ENCODE data around the gene DUSP19.
"Not testable (repeated sequence)": the region's sequence is repeated elsewhere in the genome, so short reads cannot be mapped to it uniquely, and the experiment has no call there.

Gene DUSP19

GRCh38 chr2:183078464-183079138 lies at the start of gene DUSP19:
Gene DUSP19 (plus strand): TSS chr2:183078747. CDS start chr2:183078934, 187 bp downstream.
- DNase-seq, result peak; percentile 89

- peak; percentile 41 for DNase-seq
Measured at GRCh38 chr2:183029219-183029618, 49.3 kb upstream of the DUSP19 start.

- peak; percentile 55 for DNase-seq
Measured at GRCh38 chr2:183031911-183032794, 46.4 kb upstream of the DUSP19 start.

GRCh38 chr2:183033951-183034350 lies 44.6 kb upstream of the DUSP19 start:
- no peak for DNase-seq

- DNase-seq, result peak; percentile 82
Measured at GRCh38 chr2:183034806-183035205, 43.7 kb upstream of the DUSP19 start.

- peak; percentile 86 for DNase-seq
Measured at GRCh38 chr2:183035298-183035953, 43.1 kb upstream of the DUSP19 start.

GRCh38 chr2:183035954-183036669 lies 42.4 kb upstream of the DUSP19 start:
- DNase-seq, result no peak

- DNase-seq, result no peak
Measured at GRCh38 chr2:183037074-183037552, 41.4 kb upstream of the DUSP19 start.

GRCh38 chr2:183037553-183038340 lies 40.8 kb upstream of the DUSP19 start:
- peak; percentile 50 for DNase-seq

- peak; percentile 90 for DNase-seq
Measured at GRCh38 chr2:183038341-183039300, 39.9 kb upstream of the DUSP19 start, which contains the start of gene NCKAP1. Gene NCKAP1 (minus strand): TSS chr2:183038457. CDS start chr2:183038099, 358 bp downstream.

- no peak for DNase-seq
Measured at GRCh38 chr2:183040604-183041003, 37.9 kb upstream of the DUSP19 start.

GRCh38 chr2:183043580-183043979 lies 35.0 kb upstream of the DUSP19 start:
- DNase-seq, result not testable (repeated sequence)

GRCh38 chr2:183047486-183048125 lies 30.9 kb upstream of the DUSP19 start:
- not testable (repeated sequence) for DNase-seq

GRCh38 chr2:183049420-183049819 lies 29.1 kb upstream of the DUSP19 start:
- no peak for DNase-seq

- no peak for DNase-seq
Measured at GRCh38 chr2:183057333-183057985, 21.1 kb upstream of the DUSP19 start.

- DNase-seq, result peak; percentile 86
Measured at GRCh38 chr2:183059561-183059960, 19.0 kb upstream of the DUSP19 start.

- DNase-seq, result no peak
Measured at GRCh38 chr2:183060571-183061231, 17.8 kb upstream of the DUSP19 start.

- peak; percentile 71 for DNase-seq
Measured at GRCh38 chr2:183063083-183063482, 15.5 kb upstream of the DUSP19 start.

GRCh38 chr2:183068561-183068960 lies 10.0 kb upstream of the DUSP19 start:
- no peak for DNase-seq

All from fibroblast of skin of right biceps (primary cell).